GM21576 (cell line): ENCODE results near the gene KRT36.

Experiments used
- ATAC-seq: cut with Tn5 transposase; IDR thresholded peaks from one replicate; pipeline ENCODE4 v1.9.1; 2021; ENCODE audit warnings: mild to moderate bottlenecking, moderate library complexity; ENCODE audit not compliant: unreplicated experiment

The KRT36 gene

GRCh38 chr17:41444186-41444585 is 45.5 kb downstream of the KRT36 start:
- ATAC-seq: no peak

- no peak for ATAC-seq
These were observed 47.0 kb downstream of the KRT36 start for GRCh38 chr17:41442739-41443138.

GRCh38 chr17:41440531-41441033 is 49.1 kb downstream of the KRT36 start, which contains the start of gene KRT38:
TSS of gene KRT38 (minus strand) at chr17:41440983. CDS start at chr17:41440921, 62 bp downstream.
- no peak for ATAC-seq

- no peak for ATAC-seq
These were observed 50.3 kb downstream of the KRT36 start for GRCh38 chr17:41439375-41439774.

GRCh38 chr17:41437769-41438168 is 51.9 kb downstream of the KRT36 start:
- ATAC-seq: no peak

- ATAC-seq: no peak
These were observed 52.5 kb downstream of the KRT36 start for GRCh38 chr17:41437254-41437653.
